ENCODE measurements around the gene ANO3.

DNA sequence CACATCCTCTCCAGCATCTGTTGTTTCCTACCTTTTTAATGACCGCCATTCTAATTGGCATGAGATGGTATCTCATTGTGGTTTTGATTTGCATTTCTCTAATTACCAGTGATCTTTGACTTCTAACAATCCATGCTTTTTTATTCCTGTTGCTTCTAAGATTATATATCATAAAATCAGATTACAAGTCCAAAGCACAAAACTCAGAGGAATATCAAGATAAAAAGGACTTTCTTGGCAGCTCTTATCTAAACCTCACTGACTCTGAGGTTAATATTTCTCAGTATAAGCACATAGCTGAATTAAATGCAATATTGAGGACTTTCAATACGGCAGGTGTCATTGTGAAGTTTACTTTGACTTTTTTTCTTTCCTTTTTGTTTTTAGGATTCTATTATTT lies 378.6 kb downstream of the ANO3 start:
- TF ChIP-seq ZNF274 (IDR thresholded peaks at IDR 0.05; ENCODE audit: low read depth, low read length): no peak
- no peak for TF ChIP-seq YY1 (IDR thresholded peaks at IDR 0.05; ENCODE audit: insufficient read depth, insufficient read length)

Data from NT2/D1 (cell line).